GM19328 (cell line): ENCODE results near the gene MLF2.

Experiments
- ATAC-seq: cut with Tn5 transposase; IDR thresholded peaks from one replicate; pipeline ENCODE4 v1.9.1; 2021; ENCODE audit warnings: mild to moderate bottlenecking, moderate library complexity; ENCODE audit not compliant: unreplicated experiment

MLF2 gene

DNA sequence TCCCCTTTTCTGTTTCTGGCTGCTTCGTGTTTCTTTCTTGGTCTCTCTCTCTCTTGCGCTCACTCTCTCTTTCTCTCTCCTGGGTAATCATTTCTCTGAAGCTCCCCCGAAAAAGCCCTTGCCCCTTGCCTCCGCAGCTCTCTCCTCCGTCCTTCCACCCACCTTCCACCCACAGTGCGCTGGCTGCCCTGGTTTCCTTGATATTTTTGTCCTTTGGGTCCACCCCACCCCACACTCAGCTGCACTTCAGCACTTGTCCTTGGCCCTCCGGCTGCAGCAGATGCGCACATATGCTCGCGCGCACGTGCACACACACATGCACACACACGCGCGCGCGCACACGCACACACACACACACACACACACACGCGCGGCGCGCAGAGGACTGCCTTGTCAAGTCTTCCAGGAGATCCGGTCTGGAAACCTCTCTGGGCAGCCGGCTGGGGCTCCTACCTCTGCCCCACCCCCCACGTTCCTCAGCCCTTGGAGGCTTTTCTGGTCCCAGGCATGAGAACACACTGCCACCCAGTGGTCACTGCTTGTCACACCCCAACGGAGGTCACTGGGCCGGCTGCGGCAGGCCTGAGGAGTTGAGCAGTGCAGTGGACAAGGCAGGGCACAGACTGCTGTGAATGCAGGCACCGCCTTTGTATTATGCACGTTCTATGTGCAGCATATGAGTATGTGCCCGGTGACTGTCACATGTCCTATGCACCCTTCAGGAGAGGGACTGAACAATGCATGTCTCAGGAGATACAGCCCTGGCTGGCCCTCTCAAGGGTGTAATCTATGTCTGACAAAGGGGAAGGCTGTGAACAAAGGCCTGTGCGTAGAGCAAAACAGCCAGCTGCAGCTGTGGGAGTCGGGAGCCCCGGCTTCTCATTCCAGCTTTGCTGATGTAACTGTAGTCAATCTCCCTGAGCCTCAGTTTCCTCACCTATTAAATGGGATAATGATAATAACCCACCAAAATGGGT, 25.9 kb upstream of the MLF2 start:
- ATAC-seq, result no peak

- no peak for ATAC-seq
Measured at GRCh38 chr12:6778217-6778573, 25.3 kb upstream of the MLF2 start.

GRCh38 chr12:6777386-6777785, 24.4 kb upstream of the MLF2 start:
- no peak for ATAC-seq

DNA sequence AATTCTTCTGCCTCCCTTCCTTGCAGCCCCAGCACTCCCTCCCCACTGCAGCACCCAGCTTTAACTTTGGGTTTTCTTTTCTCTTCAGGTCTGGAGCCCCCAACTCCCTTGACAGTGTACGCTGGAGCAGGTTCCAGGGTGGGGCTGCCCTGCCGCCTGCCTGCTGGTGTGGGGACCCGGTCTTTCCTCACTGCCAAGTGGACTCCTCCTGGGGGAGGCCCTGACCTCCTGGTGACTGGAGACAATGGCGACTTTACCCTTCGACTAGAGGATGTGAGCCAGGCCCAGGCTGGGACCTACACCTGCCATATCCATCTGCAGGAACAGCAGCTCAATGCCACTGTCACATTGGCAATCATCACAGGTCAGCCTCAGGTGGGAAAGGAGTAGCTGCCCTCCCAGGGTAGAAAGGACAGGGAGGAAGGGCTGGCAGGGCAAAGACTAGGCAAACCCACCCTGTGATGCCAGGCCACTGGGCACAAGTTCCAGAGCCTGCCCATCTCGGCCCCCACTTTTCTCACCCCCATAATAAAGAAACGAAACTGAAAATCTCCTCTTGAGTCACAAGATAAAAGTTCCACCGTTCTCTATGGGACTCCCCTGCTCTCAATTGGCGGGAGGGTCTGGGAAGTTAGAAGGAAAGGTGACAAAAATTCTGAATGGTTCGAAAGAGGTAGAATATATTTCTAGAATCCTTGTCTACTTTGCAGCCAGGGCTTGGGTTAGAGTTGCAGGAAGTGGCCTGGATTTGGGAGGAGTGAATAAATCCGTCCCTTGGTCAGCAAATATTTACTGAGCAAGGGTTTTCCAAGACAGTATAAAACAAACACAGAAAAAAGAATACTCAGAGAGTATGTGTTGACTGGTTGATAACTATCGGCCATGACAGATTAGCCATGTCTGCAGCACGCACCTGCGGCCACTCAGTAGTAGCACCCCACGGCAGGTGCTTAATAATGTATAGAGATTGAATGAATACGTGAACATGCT, 22.5 kb upstream of the MLF2 start:
- no peak for ATAC-seq

DNA sequence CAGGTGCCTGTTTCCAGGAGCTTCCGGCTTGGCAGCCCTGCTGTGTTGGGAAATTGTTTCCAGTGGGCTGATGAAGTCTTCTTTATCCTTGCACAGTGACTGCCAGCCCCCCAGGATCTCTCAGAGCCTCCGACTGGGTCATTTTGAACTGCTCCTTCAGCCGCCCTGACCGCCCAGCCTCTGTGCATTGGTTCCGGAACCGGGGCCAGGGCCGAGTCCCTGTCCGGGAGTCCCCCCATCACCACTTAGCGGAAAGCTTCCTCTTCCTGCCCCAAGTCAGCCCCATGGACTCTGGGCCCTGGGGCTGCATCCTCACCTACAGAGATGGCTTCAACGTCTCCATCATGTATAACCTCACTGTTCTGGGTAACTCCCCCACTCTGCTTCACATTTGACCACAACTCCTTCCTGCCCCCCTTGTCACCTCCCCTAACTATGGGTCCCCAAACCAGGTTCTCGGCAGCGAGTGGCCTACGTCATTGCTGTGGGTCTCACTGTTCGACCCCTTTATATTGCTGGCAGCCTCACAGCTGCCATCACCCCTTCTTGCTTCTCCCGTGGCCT, 21.6 kb upstream of the MLF2 start:
- ATAC-seq, result no peak

GRCh38 chr12:6773590-6774351, 20.8 kb upstream of the MLF2 start:
- ATAC-seq, result no peak

GRCh38 chr12:6772726-6773589, 20.0 kb upstream of the MLF2 start:
- ATAC-seq, result no peak

GRCh38 chr12:6772331-6772695, 19.4 kb upstream of the MLF2 start, which contains the start of gene LAG3:
Gene LAG3 (plus strand): TSS chr12:6772520. CDS start chr12:6772853, 333 bp downstream.
- ATAC-seq, result no peak

DNA sequence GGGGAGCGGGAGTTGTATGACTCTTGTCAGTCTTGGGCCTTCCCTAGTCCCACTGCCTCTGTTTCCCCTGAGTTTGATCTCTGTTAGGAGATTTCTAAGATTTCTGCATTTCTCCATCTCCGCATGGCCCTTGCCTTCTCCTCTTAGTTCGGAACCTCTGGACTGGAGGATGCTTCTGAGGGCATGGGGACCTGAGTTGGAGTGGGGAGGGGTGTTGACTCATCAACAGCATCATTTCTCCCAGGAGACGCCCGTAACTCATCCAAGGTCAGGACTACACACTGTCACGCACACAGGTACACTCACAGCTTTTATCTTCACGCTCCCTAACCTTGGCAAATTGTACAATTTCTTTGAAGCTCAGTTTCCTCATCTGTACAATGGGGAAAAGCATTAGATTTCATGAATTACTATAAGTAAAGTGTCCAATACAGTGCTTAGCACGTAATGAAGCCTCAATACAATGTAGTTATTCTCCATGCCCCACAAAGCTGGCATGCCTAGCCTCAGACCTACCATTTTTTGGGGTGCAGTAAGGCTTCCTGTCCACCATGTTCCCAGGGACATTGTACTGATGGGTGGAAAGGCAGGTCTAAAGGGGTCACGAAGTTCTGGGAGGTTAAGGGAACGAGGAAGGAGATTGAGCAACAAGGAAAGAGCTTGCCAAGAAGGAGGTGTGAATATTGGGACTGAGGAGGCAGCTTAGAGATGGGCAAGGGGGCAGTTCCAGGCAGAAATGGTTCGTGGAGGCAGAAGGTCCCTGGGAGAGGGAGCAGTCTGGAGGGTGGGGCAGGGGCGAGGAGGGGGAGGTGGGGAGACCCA, 18.8 kb upstream of the MLF2 start:
- ATAC-seq, result no peak

DNA sequence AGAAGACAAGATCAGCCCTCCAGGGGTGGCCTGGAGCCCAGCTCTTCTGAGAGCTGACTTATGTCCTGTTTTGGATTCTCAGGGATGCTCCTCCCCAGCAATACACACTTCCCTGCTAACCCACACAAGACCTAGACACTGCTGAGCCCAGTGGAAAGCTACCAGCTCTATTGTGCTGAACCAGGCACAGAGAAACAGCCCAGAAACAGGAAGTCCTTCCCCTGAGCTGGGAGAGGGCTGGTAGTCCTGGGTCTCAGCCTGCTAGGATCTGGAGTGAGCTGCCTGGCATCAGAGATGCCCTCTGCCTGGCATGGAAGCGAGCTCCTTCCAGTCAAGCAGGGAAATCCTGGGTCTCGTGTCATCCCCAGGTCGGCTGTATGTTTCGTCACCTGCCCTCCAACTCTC, 18.2 kb upstream of the MLF2 start:
- ATAC-seq, result no peak

DNA sequence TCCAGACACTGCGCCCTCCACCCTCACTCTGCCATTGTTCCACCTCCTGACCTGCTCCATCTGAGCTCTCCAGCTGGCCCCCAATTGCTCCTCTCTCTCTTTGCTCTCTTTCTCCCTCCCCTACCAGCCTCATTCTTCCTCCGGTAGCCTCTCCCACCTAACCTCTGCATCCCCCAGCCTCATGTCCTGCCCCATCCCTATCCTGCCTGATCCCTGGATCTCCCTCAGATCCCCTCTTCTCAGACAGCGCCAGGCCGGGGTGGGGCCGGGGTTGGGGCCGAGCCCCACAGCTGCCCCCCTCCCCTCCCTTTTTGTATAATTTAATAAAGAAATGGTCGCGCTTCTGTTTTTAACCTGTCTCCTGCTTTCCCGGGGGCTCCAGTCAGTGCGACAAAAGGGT, 17.7 kb upstream of the MLF2 start:
- ATAC-seq, result no peak

DNA sequence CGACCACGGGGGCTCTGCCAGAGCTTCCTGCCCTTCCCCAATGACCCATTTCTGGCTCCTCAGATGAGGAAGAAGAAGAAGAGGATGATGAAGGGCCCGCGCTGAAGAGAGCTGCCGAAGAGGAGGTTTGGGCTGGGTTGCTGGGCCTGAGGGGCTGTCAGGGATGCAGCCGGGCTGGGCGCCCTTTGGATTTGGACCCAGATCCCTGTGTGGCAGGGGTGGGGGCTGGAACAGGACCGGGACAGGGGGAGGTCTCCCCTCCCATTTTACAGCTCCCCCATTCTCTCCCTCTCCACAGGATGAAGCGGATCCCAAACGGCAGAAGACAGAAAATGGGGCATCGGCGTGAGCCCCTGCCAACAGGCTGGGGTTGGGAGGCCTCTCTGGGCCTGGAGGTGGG, 17.2 kb upstream of the MLF2 start:
- no peak for ATAC-seq

DNA sequence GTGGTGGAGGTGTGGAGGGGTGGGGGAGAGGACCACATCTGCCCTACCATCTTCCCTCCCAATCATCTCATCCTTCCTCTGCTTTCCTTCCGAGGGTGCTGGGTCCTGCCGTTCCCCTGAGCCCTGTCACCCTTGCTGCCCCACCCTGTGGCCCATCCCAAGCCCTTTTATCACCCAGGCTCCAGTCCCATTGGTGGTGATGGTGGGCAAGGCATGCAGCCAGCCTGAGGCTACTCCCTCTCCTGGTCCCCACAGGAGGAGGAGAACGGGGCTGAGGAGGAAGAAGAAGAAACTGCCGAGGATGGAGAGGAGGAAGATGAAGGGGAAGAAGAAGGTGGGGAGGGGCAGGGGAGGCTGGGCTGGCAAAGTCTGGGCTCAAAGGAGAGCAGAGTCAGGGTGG, 16.7 kb upstream of the MLF2 start:
- no peak for ATAC-seq

DNA sequence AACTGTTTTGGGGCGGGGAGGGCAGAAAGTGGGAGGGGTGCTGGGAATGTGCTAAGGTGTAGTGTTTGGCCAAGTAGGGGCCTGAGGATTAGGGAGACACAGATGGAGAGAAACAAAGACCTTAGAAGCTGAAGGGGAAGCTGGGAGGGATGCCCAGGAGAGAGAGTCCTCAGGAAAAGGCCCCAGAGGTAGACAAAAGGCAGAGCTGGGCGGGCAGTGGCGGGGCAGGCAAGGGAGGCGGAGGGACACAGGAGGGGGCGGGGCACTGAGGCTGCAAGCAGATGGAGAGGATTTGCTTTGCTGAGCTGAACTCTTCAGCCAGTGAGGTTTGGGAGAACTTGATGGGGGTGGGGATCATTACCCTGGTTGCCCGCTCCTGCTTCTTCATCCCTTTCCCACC, 16.0 kb upstream of the MLF2 start:
- no peak for ATAC-seq

DNA sequence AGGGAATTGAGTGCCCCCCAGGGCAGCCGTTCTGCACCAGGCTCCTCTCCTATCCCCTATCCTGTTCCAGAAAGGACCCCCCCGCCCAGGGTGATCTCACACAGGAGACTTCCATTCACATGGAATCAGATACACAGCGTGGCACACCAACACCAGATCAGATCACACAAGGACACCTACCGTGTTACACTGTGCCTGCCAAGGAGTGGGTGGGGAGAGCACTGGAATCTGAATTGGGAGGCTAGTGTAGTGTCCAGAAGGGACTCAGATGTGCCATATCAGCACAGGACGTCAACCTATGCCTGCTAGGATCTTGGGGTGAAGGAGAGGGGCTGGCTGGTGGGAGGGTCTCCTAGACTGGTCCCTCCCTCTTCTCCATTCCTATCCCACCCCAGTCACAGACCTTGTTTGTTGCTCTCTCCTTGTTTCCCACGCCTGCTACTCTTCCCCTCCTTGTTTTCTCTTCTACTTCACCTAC, 15.5 kb upstream of the MLF2 start:
- ATAC-seq, result no peak

DNA sequence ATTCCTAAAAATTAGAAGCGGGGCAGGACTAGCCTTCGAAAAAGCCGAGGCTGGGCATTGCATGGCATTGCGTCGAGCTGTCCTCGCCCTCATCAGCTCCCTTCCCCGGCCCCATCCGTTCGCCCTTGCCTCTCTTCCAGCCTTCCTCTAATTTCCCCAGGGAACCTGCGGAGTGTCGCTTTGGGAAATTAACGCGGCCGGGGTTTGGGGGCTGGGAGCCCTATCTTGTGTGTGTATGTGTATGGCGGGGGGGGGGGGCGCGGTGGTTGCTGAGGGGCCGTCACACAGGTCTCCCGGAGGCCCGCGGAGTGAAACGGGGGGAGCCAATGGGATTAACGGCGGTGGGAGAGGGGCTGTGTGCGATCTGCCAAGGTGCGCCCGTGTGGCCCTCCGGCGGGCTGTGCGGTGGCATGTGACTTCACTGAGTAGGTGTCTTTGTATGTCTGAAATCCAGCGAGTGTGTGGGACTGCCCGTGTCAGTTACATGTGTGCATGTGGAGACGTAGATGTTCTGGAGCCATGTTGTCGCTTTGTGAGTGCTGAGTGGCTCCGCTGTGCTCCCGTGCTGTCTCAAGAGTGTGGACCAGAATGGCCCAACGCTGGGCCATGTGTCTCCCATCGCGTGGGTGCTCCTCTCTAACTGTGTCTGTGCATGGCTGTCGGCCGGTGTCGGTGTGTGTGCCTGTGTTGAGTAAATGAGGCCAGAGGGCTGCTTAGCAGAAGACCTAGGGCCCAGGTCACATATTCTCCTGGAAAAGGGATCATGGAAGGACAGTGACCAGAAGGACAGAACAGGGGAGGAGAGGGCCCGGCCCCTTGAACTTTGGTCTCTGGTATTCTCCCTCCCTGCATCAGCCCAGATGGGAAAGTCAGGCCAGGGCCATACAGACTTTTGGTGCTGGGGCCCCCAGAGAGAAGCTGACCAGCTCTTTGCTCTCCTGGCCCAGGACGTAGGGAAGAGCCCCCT, 14.7 kb upstream of the MLF2 start:
- ATAC-seq, result no peak

- ATAC-seq, result no peak
Measured at GRCh38 chr12:6766651-6767349, 13.9 kb upstream of the MLF2 start.
